HG03108 (cell line): ENCODE data around the gene A2M.

Experiments
- ATAC-seq: cut with Tn5 transposase; IDR thresholded peaks from one replicate; pipeline ENCODE4 v1.9.1; 2021; ENCODE audit warnings: moderate library complexity; ENCODE audit not compliant: unreplicated experiment

The A2M gene

DNA sequence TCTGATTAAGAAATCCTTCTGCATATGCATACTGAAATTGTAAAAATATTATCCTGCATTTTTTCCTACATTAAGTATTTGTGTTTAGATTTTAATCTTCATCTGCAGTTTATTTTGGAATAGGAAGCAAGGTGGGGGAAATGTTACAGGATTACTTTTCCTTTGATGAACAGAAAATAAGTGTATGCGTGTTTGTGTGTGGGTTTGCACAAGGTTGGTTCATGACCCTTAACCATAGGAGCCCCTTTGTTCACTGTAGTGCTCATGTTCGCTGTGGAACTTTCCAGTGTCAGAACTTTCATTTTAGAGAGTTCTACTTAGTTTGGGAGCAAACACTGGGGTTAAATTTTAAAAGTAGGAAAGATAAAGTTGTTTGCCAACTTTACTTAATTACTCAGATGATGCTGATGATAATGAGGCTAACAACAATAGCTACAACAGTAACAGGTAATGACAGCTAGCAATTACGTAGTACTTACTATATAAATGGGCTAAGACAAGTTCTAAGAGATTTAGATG lies 6.4 kb upstream of the A2M start:
- ATAC-seq = no peak

GRCh38 chr12:9120487-9121184 lies 4.9 kb upstream of the A2M start:
- ATAC-seq = no peak

DNA sequence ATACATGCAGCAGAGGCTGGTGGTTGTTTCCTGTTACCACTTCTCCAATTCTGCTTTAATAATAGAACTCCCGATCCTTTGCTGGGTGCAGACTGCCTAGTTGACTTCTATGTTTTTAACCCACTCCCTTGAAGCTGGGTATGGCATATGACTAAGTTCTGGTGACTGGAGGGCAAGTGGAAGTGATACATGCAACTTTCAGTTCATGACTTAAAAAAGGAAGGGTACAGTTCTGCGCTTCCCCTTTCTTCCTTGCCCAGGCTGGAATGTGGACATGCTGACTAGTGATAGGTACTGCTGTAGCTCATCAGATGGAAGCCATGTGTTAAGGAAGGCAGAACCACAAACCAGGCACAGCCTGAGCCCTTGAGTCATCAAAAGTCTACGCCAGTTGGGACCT lies 2.4 kb upstream of the A2M start:
- ATAC-seq = peak; percentile 80

DNA sequence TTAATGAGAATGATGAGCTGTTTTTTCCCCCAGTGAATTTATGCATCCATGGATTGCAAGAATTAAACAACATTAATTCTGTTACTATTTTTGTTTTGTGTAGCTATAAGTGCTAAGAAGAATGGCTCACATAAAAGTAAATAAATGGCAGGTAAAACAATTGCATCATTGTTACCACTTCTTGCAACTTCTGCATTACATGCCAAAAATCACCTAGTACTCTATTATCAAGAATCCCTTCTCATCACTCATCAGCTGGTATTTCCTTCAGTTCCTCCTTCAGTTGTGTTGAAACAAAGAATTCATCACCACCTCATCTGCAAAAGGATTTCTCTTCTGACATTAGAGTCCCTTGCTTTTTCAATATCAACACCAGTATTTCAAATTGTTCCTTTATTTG lies 773 bp downstream of the A2M start:
- ATAC-seq = no peak

- ATAC-seq = no peak
Observed at GRCh38 chr12:9113987-9114309, 1.8 kb downstream of the A2M start.

DNA sequence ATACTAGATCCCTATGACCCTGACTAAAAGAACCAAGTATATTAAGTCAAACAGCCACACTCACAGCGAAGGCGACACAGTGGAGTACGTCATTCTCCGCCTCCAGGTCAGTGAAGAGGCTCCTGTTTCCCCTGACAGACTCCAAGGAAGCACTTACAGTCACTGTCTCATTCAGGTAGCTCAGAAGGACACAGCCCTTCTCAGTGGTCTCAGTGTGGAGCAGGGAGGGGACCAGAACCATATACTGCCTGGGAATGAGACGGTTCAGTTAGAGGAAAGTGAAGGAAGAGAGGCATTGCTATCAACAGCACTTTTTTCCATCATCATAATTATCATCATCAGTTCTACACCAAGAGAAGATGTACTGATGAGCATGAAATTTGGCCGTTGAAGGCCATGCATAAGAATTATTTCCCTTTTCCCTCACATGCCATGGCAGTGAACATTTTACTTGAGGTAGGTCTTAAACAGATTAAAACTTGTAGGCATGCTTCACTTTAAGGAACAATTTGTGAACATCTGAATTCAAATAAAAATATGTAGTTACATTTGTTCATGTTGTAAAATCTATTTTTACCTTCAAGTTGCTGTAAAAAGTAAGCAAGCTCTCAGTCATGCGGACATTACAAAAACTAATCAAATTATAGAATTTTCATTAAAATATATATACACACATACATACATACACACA lies 2.3 kb downstream of the A2M start:
- no peak for ATAC-seq

DNA sequence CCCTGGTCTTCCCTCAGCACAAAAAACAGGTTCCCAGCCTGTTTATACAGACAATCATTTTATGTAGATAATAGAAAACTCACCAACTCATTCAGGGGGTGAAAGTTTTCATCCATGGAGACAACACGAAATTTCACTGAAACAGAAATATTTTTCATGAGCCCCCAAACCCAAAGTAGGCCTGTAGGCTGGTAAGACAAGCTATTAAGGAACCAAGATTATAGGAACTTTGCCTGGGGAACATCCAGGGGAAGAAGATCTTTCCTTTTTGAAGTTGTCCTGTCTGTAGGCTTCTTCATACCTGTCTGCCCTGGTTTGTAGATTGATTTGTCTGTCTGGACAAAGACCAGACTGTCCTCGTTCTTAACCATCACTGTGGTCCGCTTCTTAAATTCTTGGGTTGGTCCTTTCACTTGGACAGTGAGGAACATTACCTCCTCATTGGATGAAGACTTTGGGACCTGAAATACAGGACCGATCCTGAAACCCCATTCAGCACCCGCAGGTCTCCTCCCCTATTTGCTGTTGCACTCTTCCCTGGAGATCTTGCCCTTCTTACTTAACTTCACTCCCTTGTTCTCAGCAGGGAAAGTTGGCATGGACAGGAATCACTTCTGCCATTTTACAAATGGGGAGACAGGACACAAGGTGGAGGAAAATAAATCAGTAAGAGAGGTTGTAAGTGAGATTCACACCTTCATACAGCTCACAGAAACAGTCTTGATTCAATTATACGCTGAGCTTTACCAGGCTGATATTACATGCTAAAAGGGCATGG lies 3.5 kb downstream of the A2M start:
- no peak for ATAC-seq

DNA sequence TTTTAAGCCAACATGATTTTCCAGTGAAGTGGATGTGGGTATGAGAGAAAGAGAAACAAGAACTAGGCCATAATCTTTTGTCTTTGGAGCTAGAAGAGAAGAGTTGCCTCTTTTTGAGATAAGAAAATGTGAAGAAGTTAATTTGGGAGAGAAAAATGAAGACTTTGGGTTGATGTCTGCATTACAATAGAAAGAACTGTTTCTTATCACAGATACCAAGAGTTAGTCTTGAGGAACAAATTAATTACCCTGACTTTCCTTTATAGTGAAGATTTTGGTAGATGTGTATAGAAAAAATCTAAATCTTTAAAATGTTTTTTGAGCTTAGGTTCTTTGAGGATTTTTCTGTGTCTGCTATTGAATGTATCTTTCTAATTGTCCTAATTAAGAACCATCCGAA lies 4.2 kb downstream of the A2M start:
- no peak for ATAC-seq

GRCh38 chr12:9109737-9110491 lies 5.8 kb downstream of the A2M start:
- no peak for ATAC-seq

- ATAC-seq = no peak
Observed at GRCh38 chr12:9109213-9109522, 6.6 kb downstream of the A2M start.

DNA sequence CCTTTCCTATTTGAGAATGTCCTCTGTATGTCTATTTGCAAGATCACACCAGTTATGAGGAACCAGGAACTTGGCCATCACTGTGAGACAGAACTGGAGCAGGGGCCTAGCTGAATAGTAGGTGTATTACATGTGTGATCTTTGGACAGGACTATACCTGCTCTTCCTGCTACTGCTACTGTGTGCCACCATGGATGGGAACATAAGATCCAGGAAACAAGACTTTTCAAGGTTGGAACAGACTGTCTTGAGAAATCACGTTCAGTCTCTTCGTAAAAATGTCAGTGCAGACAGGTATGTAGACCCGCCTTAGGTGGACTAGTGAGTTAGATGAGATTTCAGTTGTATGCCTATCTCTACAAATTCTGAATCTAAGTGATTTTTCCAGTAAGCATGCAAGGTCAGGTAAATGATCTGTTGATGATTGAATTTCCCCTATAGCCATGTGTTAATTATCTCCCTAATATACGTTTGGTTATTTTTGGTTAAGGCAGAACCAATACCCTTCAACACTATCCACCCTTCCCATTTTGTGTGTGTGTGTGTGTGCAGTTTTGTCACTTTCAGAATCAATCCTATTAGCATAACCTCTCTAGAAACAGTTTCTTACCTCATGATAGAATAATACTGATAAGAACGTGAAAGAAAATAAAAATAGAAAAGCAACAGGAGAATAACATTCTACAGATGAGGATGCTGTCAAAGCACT lies 7.1 kb downstream of the A2M start:
- ATAC-seq = no peak

- ATAC-seq = no peak
Observed at GRCh38 chr12:9107542-9107873, 8.2 kb downstream of the A2M start.

DNA sequence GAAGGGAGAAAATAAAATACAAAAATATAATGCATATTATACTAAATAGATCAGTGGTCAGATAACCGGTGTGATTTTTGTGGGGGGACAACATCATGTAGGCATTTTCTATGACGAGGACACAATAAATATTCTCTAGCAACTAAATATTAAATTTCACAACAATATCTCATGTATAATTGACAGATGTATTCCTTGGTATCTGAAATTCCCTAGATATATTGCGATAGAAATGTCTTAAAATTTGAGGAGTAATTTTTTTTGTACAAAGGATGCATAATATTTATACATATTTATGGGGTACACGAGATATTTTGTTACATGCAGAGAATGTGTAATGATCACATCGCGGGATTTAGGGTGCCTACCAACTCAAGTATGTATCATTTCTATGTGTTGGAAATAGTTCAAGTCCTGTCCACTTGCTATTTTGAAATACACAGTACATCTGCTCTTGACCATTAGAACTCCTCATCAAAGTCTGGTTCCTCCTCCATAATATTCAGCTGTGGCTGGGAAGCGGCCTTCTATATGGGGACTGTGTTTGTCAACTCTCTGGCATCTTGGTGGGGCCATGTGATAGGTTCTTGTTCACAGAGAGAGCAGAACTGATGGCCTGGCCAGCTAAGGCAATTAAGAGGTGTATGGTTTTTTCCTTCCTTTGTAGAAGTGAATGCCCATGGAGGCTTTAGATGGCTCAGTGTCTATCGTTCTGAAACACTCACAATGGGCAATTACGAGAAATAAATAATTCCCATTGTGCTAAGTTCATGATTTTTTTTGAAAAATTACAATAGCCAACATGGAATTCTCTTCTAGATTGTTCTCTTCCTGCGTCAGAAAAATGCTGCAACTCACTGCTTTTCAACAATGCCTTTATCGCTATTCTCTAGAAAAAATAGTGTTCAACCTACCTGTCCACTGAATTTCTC lies 8.8 kb downstream of the A2M start:
- no peak for ATAC-seq

- no peak for ATAC-seq
Observed at GRCh38 chr12:9106067-9106466, 9.7 kb downstream of the A2M start.

GRCh38 chr12:9104767-9105423 lies 10.8 kb downstream of the A2M start:
- ATAC-seq = no peak

DNA sequence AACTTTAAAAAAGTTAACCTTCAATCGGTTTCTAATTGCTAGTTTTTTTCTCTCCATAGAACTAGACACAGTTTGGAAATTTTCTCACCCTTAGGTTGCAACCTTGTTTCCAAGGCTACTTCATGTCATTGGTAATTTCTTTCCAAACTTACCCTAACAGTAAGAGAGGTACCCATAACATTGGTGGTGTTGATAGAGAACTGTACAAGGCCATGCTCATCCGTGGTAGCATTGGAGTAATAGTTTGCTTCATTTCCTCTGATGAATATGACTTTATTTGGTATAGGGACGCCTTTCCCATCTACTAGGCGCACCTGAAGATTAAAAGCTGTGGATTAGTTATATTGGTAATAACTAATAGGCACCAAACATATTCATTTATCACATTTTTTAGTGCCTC lies 11.6 kb downstream of the A2M start:
- ATAC-seq = no peak

DNA sequence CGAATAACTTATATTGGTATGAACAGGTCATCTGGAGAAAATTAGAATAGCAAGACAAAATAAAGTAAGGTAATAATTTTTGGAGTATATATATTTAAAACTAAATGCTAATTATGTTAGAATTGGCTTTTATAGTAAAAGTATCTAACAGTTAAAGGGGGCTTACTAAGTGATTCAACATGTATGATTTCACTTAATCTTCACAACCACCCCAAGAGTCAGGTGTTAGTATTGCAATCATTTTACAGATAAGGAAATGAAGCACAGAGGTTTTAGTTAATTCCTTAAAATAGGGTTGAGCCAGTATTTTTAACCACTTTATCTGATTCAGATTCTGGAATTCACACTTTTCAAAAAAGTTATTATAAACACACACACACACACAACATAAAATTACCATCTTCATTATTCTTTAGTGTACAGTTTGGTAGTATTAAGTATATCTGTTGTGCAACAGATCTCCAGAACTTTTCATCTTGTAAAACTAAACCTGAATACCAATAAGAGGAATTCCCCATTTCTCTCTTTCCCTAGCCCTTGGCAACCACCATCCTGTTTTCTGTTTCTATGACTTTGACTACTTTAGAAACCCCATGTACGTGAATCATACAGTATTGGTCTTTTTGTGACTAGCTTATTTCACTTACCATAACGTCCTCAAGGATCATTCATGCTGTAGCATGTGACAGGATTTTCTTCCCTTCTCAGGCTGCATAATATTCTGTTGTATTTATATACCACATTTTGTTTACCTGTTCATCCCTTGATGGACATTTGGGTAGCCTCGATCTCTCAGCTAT lies 12.5 kb downstream of the A2M start:
- no peak for ATAC-seq

DNA sequence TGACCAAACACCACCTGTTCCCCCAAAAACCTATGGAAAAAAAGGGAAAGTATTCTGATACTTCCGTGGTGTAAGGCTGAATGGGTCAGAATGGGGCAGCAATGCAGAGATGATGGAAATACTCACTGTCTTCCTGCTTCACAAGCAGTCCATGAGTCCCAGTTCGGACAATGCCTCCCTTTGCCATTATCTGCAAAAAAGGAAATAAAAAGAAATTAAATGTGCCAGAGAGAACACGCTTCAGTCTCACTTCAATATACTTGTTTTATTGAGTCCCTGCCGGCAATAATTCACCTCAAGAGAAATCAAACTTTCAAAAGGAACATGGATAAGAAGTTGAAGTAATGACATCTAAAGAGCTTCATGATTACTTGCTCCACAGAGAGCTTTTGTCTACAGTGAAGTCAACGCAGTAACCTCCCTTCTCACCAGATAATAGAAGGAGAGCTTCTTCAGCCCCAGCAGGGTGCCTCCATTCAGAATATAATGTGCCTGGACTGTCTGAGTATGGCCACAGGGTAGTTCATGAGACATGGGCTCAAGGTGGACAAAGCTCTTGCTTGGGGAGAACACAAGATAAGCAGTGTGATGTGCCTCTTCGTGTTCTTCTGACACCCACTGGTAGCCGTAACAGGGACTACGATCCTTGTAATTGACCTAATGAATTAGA lies 14.6 kb downstream of the A2M start:
- ATAC-seq = no peak
